Stomach (tissue), 4 donors: ENCODE data around the gene SYNPO.

Experiments used
- CTCF ChIP-seq, 7 experiments: fragments of 450-650 bp in 4 of 7; fragments of 200-600 bp in 3 of 7; sonication (generic) in 3 of 7; IDR thresholded peaks; one replicate each; pipeline ENCODE4 v1.5.1; 2016 to 2019; ENCODE audit warnings: antibody characterized with exemption in 7 of 7, control low read depth in 2 of 7, mild to moderate bottlenecking in 1 of 7
- EP300 ChIP-seq: sonication (generic); formaldehyde crosslinking; IDR thresholded peaks from one replicate; pipeline ENCODE4 v1.6.1; 2017; ENCODE audit warnings: antibody characterized with exemption
- POLR2A ChIP-seq, 4 donors: fragments of 450-650 bp; IDR thresholded peaks; one replicate each; pipeline ENCODE4 v1.6.1; 2016; ENCODE audit warnings: antibody characterized with exemption in 4 of 4, control low read depth in 2 of 4, mild to moderate bottlenecking in 1 of 4, moderate library complexity in 1 of 4
- POLR2AphosphoS5 ChIP-seq, 3 donors: sonication (generic); formaldehyde crosslinking; IDR thresholded peaks; one replicate each; pipeline ENCODE4 v1.6.1; 2016; ENCODE audit warnings: antibody characterized with exemption in 3 of 3

GRCh38 chr5:150660108-150660831 is 19.8 kb downstream of the SYNPO start:
- no peak for TF ChIP-seq POLR2A (IDR thresholded peaks at IDR 0.05)
- no peak for TF ChIP-seq CTCF (IDR thresholded peaks at IDR 0.05)
- TF ChIP-seq POLR2AphosphoS5 (IDR thresholded peaks at IDR 0.05) = no peak
- no peak for TF ChIP-seq EP300
